Measurements from ENCODE around the gene CACNA2D3. TPM values are rescaled to one million over a fixed set of nuclear protein-coding genes. Genes with fewer than 3 reads are reported as not detected.

Gene CACNA2D3
- total and polyA plus RNA-seq, 2 experiments from 2014 or later: 0.30 to 0.43 TPM

DNA sequence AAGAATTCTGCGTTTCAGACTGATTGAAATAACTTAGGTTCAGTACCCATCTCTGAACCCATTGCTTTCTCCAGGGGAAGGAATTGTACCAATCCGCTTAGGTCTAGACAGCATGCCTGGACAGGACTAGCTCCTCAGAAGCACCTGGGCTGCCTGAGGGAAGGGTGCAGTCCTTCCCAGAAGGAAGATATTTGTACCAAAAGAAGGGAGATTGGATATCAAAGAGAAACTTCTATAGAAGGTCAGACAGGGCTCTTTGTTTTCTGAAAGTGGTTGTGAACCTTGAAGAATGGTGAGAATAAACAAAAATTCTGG lies 939.3 kb downstream of the CACNA2D3 start:
- Histone ChIP-seq H3K4me1 (ENCODE audit: insufficient read depth) (peaks cover 10% of the 10 kb centered on the region), H2AFZ (no peak overlapping the region), H3K9me2 (ENCODE audit: insufficient read depth) (no peaks in the 10 kb centered on the region), H3F3A (ENCODE audit: insufficient read depth) (peaks cover 9% of the 10 kb centered on the region; the same call in 1 of the 2 replicates), H4K20me1 (ENCODE audit: insufficient read depth) (no peaks in the 10 kb centered on the region), H3K4me2 (ENCODE audit: unreplicated experiment) (no peak overlapping the region), H3K4me3 (no peak overlapping the region), H3K27me3 (replicated peaks; ENCODE audit: insufficient read depth) (no peaks in the 10 kb centered on the region), H3K9ac (no peak overlapping the region), H3K36me3 (ENCODE audit: low read depth) (no peaks in the 10 kb centered on the region), H3K27ac (no peak overlapping the region), H3K79me2 (ENCODE audit: insufficient read depth) (no peaks in the 10 kb centered on the region), H3K9me3 (ENCODE audit: low read depth) (no peaks in the 10 kb centered on the region)
- WGBS, 2 experiments (ENCODE audit: low coverage in 1 of 2, low lambda C conversion rate in 2 of 2, missing lambda C conversion rate in 2 of 2): 87 to 92% methylated on average over 2 of the region's 2 CpGs
- TF ChIP-seq EZH2 (IDR thresholded peaks at IDR 0.05; ENCODE audit: insufficient read depth, poor library complexity, severe bottlenecking): no peak
- no peak for TF ChIP-seq EZH2phosphoT487 (IDR thresholded peaks at IDR 0.05; ENCODE audit: insufficient read depth, low read depth)
- DNase-seq: no peak
- in situ Hi-C loops (cut with MboI): no loop called here

GRCh38 chr3:55064164-55064563 lies 941.8 kb downstream of the CACNA2D3 start:
- 67% methylated on average over 2 of the region's 2 CpGs for WGBS, 2 experiments (ENCODE audit: low coverage in 1 of 2, low lambda C conversion rate in 2 of 2, missing lambda C conversion rate in 2 of 2)
- no peak for DNase-seq
- TF ChIP-seq EZH2phosphoT487 (IDR thresholded peaks at IDR 0.05; ENCODE audit: insufficient read depth, low read depth): no peak
- TF ChIP-seq EZH2 (IDR thresholded peaks at IDR 0.05; ENCODE audit: insufficient read depth, poor library complexity, severe bottlenecking): no peak
- in situ Hi-C loops (cut with MboI): no loop called here
- Histone ChIP-seq H4K20me1 (ENCODE audit: insufficient read depth) (no peaks in the 10 kb centered on the region), H3K4me2 (ENCODE audit: unreplicated experiment) (no peak overlapping the region), H2AFZ (no peak overlapping the region), H3K9me3 (ENCODE audit: low read depth) (no peaks in the 10 kb centered on the region), H3F3A (ENCODE audit: insufficient read depth) (0 out of 2 replicates have a peak, but pooled peaks cover 4% of the 10 kb centered on the region), H3K4me1 (ENCODE audit: insufficient read depth) (peaks cover 4% of the 10 kb centered on the region), H3K27me3 (replicated peaks; ENCODE audit: insufficient read depth) (no peaks in the 10 kb centered on the region), H3K9me2 (ENCODE audit: insufficient read depth) (no peaks in the 10 kb centered on the region), H3K79me2 (ENCODE audit: insufficient read depth) (no peaks in the 10 kb centered on the region), H3K4me3 (no peak overlapping the region), H3K36me3 (ENCODE audit: low read depth) (no peaks in the 10 kb centered on the region), H3K9ac (no peak overlapping the region), H3K27ac (no peak overlapping the region)

- Histone ChIP-seq H3K9ac (no peak overlapping the region), H3F3A (ENCODE audit: insufficient read depth) (no peaks in the 10 kb centered on the region), H3K27me3 (replicated peaks; ENCODE audit: insufficient read depth) (no peaks in the 10 kb centered on the region), H3K36me3 (ENCODE audit: low read depth) (no peaks in the 10 kb centered on the region), H3K4me3 (no peak overlapping the region), H3K9me2 (ENCODE audit: insufficient read depth) (no peaks in the 10 kb centered on the region), H3K79me2 (ENCODE audit: insufficient read depth) (no peaks in the 10 kb centered on the region), H4K20me1 (ENCODE audit: insufficient read depth) (no peaks in the 10 kb centered on the region), H3K27ac (no peak overlapping the region), H3K4me1 (ENCODE audit: insufficient read depth) (no peaks in the 10 kb centered on the region), H2AFZ (no peak overlapping the region), H3K4me2 (ENCODE audit: unreplicated experiment) (no peak overlapping the region), H3K9me3 (ENCODE audit: low read depth) (no peaks in the 10 kb centered on the region)
- no peak for DNase-seq
- in situ Hi-C loops (cut with MboI): no loop called here
- TF ChIP-seq EZH2 (IDR thresholded peaks at IDR 0.05; ENCODE audit: insufficient read depth, poor library complexity, severe bottlenecking) (no peak), EZH2phosphoT487 (IDR thresholded peaks at IDR 0.05; ENCODE audit: insufficient read depth, low read depth) (no peak)
- WGBS, 2 experiments (ENCODE audit: low coverage in 1 of 2, low lambda C conversion rate in 2 of 2, missing lambda C conversion rate in 2 of 2): 80 to 93% methylated on average over 4 of the region's 4 CpGs
Observed at GRCh38 chr3:55065331-55065730, 943.0 kb downstream of the CACNA2D3 start.

- Histone ChIP-seq H3K79me2 (ENCODE audit: insufficient read depth) (no peaks in the 10 kb centered on the region), H3K9me2 (ENCODE audit: insufficient read depth) (no peaks in the 10 kb centered on the region), H3K4me1 (ENCODE audit: insufficient read depth) (no peaks in the 10 kb centered on the region), H3K36me3 (ENCODE audit: low read depth) (no peaks in the 10 kb centered on the region), H3K9me3 (ENCODE audit: low read depth) (no peaks in the 10 kb centered on the region), H3K27me3 (replicated peaks; ENCODE audit: insufficient read depth) (no peaks in the 10 kb centered on the region), H2AFZ (no peak overlapping the region), H4K20me1 (ENCODE audit: insufficient read depth) (no peaks in the 10 kb centered on the region), H3K4me3 (no peak overlapping the region), H3K27ac (no peak overlapping the region), H3K4me2 (ENCODE audit: unreplicated experiment) (no peak overlapping the region), H3F3A (ENCODE audit: insufficient read depth) (no peaks in the 10 kb centered on the region), H3K9ac (no peak overlapping the region)
- 83 to 85% methylated on average over 9 of the region's 9 CpGs for WGBS, 2 experiments (ENCODE audit: low coverage in 1 of 2, low lambda C conversion rate in 2 of 2, missing lambda C conversion rate in 2 of 2)
- DNase-seq: no peak
- TF ChIP-seq EZH2phosphoT487 (IDR thresholded peaks at IDR 0.05; ENCODE audit: insufficient read depth, low read depth) (no peak), EZH2 (IDR thresholded peaks at IDR 0.05; ENCODE audit: insufficient read depth, poor library complexity, severe bottlenecking) (no peak)
- in situ Hi-C loops (cut with MboI): no loop called here
Observed at GRCh38 chr3:55066551-55067047, 944.2 kb downstream of the CACNA2D3 start.

GRCh38 chr3:55069950-55070349 lies 947.6 kb downstream of the CACNA2D3 start:
- Histone ChIP-seq H3K4me2 (ENCODE audit: unreplicated experiment) (no peak overlapping the region), H2AFZ (no peak overlapping the region), H3K36me3 (ENCODE audit: low read depth) (no peaks in the 10 kb centered on the region), H4K20me1 (ENCODE audit: insufficient read depth) (no peaks in the 10 kb centered on the region), H3K9ac (no peak overlapping the region), H3K4me3 (no peak overlapping the region), H3K9me3 (ENCODE audit: low read depth) (no peaks in the 10 kb centered on the region), H3K9me2 (ENCODE audit: insufficient read depth) (no peaks in the 10 kb centered on the region), H3K27ac (no peak overlapping the region), H3K4me1 (ENCODE audit: insufficient read depth) (no peaks in the 10 kb centered on the region), H3K27me3 (replicated peaks; ENCODE audit: insufficient read depth) (no peaks in the 10 kb centered on the region), H3F3A (ENCODE audit: insufficient read depth) (no peaks in the 10 kb centered on the region), H3K79me2 (ENCODE audit: insufficient read depth) (no peaks in the 10 kb centered on the region)
- in situ Hi-C loops (cut with MboI): no loop called here
- TF ChIP-seq EZH2phosphoT487 (IDR thresholded peaks at IDR 0.05; ENCODE audit: insufficient read depth, low read depth) (no peak), EZH2 (IDR thresholded peaks at IDR 0.05; ENCODE audit: insufficient read depth, poor library complexity, severe bottlenecking) (no peak)
- DNase-seq: no peak
